Endothelial cell of umbilical vein (primary cell): ENCODE results near the gene TACC3. TPM values are rescaled to one million over a fixed set of nuclear protein-coding genes. Genes with fewer than 3 reads are reported as not detected.

Experiments used
- BruUV-seq: library from RNA; stranded (reverse); fragments of 400-500 nt; replicated peaks from 2 replicates; lab custom pipeline; 2021; lab: Mats Ljungman, UMichigan
- CTCF ChIA-PET: fragments of 300-600, 350-600 bp; sonication (Branson Sonifier 250); formaldehyde crosslinking; loops from one replicate; lab custom pipeline; 2021; ENCODE audit warnings: antibody characterized with exemption, inconsistent platforms; lab: Charles Lee
- POLR2A ChIA-PET: fragments of 300-600, 350-600 bp; sonication (Branson Sonifier 250); formaldehyde crosslinking; loops from one replicate; lab custom pipeline; 2021; ENCODE audit warnings: antibody characterized with exemption, inconsistent platforms; lab: Charles Lee
- DNase-seq: peaks from one replicate; pipeline ENCODE4 v3.0.0-alpha.2; 2011; ENCODE audit warnings: low read depth, low spot score
- FAIRE-seq: peaks from 2 replicates; lab custom pipeline; 2011; peaks lifted over from hg19 to GRCh38; lab: Jason Lieb, UNC
- H2AFZ ChIP-seq: 2 replicates; pipeline ENCODE4 v1.6.0; 2012; ENCODE audit warnings: low read depth, low read length, control low read depth, inconsistent platforms
- H3K27ac ChIP-seq: 2 replicates; pipeline ENCODE4 v1.5.1; 2011; ENCODE audit warnings: low read depth, mild to moderate bottlenecking, control low read depth, low read length, moderate library complexity; ENCODE audit not compliant: insufficient read depth
- H3K27me3 ChIP-seq, 2 experiments: 2 replicates each; pipeline versions ENCODE4 v1.6.0 to v1.6.1; 2011; ENCODE audit warnings: low read length in 2 of 2, mixed read lengths in 1 of 2; ENCODE audit not compliant: control insufficient read depth in 2 of 2, insufficient read depth in 2 of 2
- H3K36me3 ChIP-seq, 2 experiments: 2 replicates in 1 of 2; 3 replicates in 1 of 2; pipeline ENCODE4 v1.5.1; 2011; ENCODE audit warnings: low read length in 2 of 2, mild to moderate bottlenecking in 1 of 2, moderate library complexity in 1 of 2; ENCODE audit not compliant: control insufficient read depth in 2 of 2, insufficient read depth in 2 of 2; ENCODE audit errors: extremely low read depth in 1 of 2
- H3K4me1 ChIP-seq: 3 replicates; pipeline ENCODE4 v1.5.1; 2011; ENCODE audit warnings: mild to moderate bottlenecking, low read length; ENCODE audit not compliant: control insufficient read depth, insufficient read depth; ENCODE audit errors: extremely low read depth
- H3K4me2 ChIP-seq: 2 replicates; pipeline ENCODE4 v1.6.1; 2011; ENCODE audit warnings: low read length, control low read depth, mixed read lengths; ENCODE audit not compliant: insufficient read depth
- H3K4me3 ChIP-seq, 3 experiments: fragments of 200-600 bp in 1 of 3; sonication (generic), shearing (Covaris generic) in 1 of 3; replicated peaks in 1 of 3; 2 replicates each; pipeline ENCODE4 v1.5.1; 2011 to 2016; ENCODE audit warnings: control low read depth in 3 of 3, low read length in 3 of 3, mild to moderate bottlenecking in 2 of 3, inconsistent platforms in 1 of 3, low read depth in 1 of 3, moderate library complexity in 1 of 3; ENCODE audit not compliant: insufficient read depth in 1 of 3
- H3K79me2 ChIP-seq: 2 replicates; pipeline ENCODE4 v1.6.0; 2012; ENCODE audit warnings: low read length, inconsistent platforms; ENCODE audit not compliant: control insufficient read depth, insufficient read depth
- H3K9ac ChIP-seq: replicated peaks from 2 replicates; pipeline ENCODE3; 2011; ENCODE audit warnings: low read length, control low read depth; ENCODE audit not compliant: insufficient read depth; ENCODE audit errors: extremely low read depth
- H3K9me1 ChIP-seq: replicated peaks from 3 replicates; pipeline ENCODE4 v1.6.0; 2011; ENCODE audit warnings: mild to moderate bottlenecking, low read length; ENCODE audit not compliant: control insufficient read depth, insufficient read depth; ENCODE audit errors: extremely low read depth
- H3K9me3 ChIP-seq: replicated peaks from 2 replicates; pipeline ENCODE4 v1.5.1; 2012; ENCODE audit warnings: low read length, inconsistent platforms; ENCODE audit not compliant: control insufficient read depth, insufficient read depth
- H4K20me1 ChIP-seq: replicated peaks from 2 replicates; pipeline ENCODE3; 2011; ENCODE audit warnings: mild to moderate bottlenecking, low read length; ENCODE audit not compliant: control insufficient read depth, insufficient read depth; ENCODE audit errors: extremely low read depth
- EZH2 ChIP-seq: IDR thresholded peaks from 2 replicates; pipeline ENCODE4 v1.6.1; 2012; ENCODE audit warnings: borderline replicate concordance, low read depth, mild to moderate bottlenecking, moderate library complexity, low read length, inconsistent platforms; ENCODE audit not compliant: severe bottlenecking
- FOS ChIP-seq: IDR thresholded peaks from 2 replicates; pipeline ENCODE4 v1.6.1; 2011; ENCODE audit warnings: mild to moderate bottlenecking, low read length, moderate library complexity, borderline replicate concordance; ENCODE audit not compliant: insufficient read depth
- GATA2 ChIP-seq: IDR thresholded peaks from 2 replicates; pipeline ENCODE4 v1.7.0; 2011; ENCODE audit warnings: low read depth, mild to moderate bottlenecking, moderate library complexity, mixed read lengths, low read length; ENCODE audit not compliant: insufficient read length, insufficient read depth
- JUN ChIP-seq: IDR thresholded peaks from 2 replicates; pipeline ENCODE4 v1.6.1; 2011; ENCODE audit warnings: borderline replicate concordance, low read depth; ENCODE audit not compliant: insufficient read length, insufficient read depth
- MYC ChIP-seq: IDR thresholded peaks from one replicate; pipeline ENCODE4 v1.6.1; 2011; ENCODE audit warnings: mild to moderate bottlenecking, low read depth, low read length
- POLR2A ChIP-seq: IDR thresholded peaks from 2 replicates; pipeline ENCODE4 v1.6.1; 2012; ENCODE audit warnings: low read depth, mild to moderate bottlenecking, control low read depth, low read length
- POLR2AphosphoS5 ChIP-seq: IDR thresholded peaks from 2 replicates; pipeline ENCODE4 v1.6.1; 2012; ENCODE audit warnings: low read depth, mild to moderate bottlenecking, control low read depth, low read length, moderate library complexity; ENCODE audit not compliant: insufficient read depth
- dilution Hi-C: fragments of 300-500 bp; cut with MboI; formaldehyde crosslinking; loops from one replicate; pipeline ENCODE4 v1.15.0; 2019; ENCODE audit warnings: low sequenced_read_pairs; ENCODE audit not compliant: extremely low pct_ligation_motif_present
- intact Hi-C: fragments of 100-400 bp; cut with micrococcal nuclease; formaldehyde crosslinking; loops from one replicate; pipeline ENCODE4 v1.10.0; 2022
- polyA plus RNA-seq, 4 experiments: library from polyadenylated mRNA; depleted of rRNA in 3 of 4; stranded (reverse) in 3 of 4; unstranded in 1 of 4; fragments of >200 nt; gene quantifications; 2 replicates each; pipeline versions ENCODE4 v1.2.1 to v1.2.3, GENCODE V29; 2011 to 2012; ENCODE audit warnings: missing spikeins in 1 of 4
- total RNA-seq: library from RNA; stranded (reverse); gene quantifications from 2 replicates; pipeline ENCODE4 v1.2.3, GENCODE V29; 2021
- TF ChIP-seq, protein P1 (sequence below): IDR thresholded peaks from 2 replicates; pipeline ENCODE4 v1.6.1; 2011; ENCODE audit not compliant: insufficient read depth, insufficient read length
- TF ChIP-seq, protein P2 (sequence below), 2 donors: IDR thresholded peaks; 1 replicate in 1 of 2; 2 replicates in 1 of 2; pipeline ENCODE4 v1.5.1; 2011; ENCODE audit warnings: low read length in 2 of 2, mild to moderate bottlenecking in 2 of 2, moderate library complexity in 2 of 2, control low read depth in 1 of 2, inconsistent platforms in 1 of 2, low read depth in 1 of 2; ENCODE audit not compliant: insufficient read depth in 1 of 2; ENCODE audit errors: extremely low read depth in 1 of 2

TACC3 gene
- total and polyA plus RNA-seq, 2 donors (not counting 3 experiments of a cell fraction or from before 2014, with no cell fraction given): 54.5 to 135 TPM

DNA sequence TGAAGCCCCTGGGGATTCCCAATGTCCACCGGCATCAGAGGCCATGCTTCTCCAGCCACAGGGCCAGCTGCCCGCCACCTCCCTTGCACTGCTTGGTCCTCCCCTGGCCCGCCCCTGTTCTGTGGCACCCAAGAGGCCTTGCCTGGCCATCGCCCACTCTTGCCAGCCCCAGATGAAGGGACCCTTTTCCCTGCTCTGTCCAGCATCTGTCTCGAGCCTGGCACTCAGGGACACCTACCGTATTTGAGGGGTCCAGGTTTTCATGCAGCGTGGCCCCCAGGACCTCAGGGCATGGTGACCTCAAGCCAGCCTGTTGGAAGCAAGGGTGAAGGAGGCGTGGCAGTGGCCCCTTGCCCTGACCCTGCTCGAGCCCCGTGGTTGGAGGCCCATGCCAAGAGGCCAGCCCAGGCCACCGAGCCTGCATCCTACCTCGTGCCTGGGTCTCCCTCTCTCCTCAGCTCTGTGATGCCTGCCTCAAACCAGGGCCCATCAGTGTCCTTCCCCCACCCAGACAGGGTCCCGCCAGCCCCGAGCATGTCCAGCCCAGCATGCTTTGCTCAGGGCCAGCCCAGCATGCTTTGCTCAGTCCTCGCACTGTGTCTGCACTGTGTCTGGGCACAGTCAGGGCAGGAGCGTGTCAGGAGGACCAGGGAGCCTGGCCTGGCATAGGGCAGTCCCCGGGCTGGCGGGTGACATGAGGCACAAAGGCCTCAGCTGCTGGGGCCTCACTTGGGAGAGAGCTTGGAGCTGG lies 57.5 kb downstream of the TACC3 start:
- Histone ChIP-seq H3K79me2 (no peaks in the 10 kb centered on the region), H2AFZ (no peak overlapping the region), H3K9me3 (no peaks in the 10 kb centered on the region), H3K4me3 (no peak overlapping the region), H3K27me3 (no peaks in the 10 kb centered on the region), H4K20me1 (no peaks in the 10 kb centered on the region), H3K9me1 (no peaks in the 10 kb centered on the region), H3K4me2 (no peak overlapping the region), H3K4me1 (no peaks in the 10 kb centered on the region), H3K9ac (no peak overlapping the region), H3K27ac (no peak overlapping the region), H3K36me3 (no peaks in the 10 kb centered on the region)
- intact Hi-C loops: no loop called here
- DNase-seq: no peak
- FAIRE-seq: no peak
- ChIA-PET CTCF (interaction anchor here (2.0 kb wide), 2 partner anchors 10 to 30 kb away, joined by 5 to 6 read pairs; no protein-coding TSS in a partner anchor), POLR2A (no interaction called here)
- dilution Hi-C loops: no loop called here
- TF ChIP-seq POLR2AphosphoS5 (no peak), FOS (no peak), GATA2 (no peak), POLR2A (no peak), MYC (no peak), JUN (no peak), EZH2 (no peak)
- TF ChIP-seq, protein P1, sequence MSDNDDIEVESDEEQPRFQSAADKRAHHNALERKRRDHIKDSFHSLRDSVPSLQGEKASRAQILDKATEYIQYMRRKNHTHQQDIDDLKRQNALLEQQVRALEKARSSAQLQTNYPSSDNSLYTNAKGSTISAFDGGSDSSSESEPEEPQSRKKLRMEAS: no peak
- TF ChIP-seq, protein P2, sequence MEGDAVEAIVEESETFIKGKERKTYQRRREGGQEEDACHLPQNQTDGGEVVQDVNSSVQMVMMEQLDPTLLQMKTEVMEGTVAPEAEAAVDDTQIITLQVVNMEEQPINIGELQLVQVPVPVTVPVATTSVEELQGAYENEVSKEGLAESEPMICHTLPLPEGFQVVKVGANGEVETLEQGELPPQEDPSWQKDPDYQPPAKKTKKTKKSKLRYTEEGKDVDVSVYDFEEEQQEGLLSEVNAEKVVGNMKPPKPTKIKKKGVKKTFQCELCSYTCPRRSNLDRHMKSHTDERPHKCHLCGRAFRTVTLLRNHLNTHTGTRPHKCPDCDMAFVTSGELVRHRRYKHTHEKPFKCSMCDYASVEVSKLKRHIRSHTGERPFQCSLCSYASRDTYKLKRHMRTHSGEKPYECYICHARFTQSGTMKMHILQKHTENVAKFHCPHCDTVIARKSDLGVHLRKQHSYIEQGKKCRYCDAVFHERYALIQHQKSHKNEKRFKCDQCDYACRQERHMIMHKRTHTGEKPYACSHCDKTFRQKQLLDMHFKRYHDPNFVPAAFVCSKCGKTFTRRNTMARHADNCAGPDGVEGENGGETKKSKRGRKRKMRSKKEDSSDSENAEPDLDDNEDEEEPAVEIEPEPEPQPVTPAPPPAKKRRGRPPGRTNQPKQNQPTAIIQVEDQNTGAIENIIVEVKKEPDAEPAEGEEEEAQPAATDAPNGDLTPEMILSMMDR (IDR thresholded peaks at IDR 0.05; ENCODE audit: extremely low read depth in 1 of 2, insufficient read depth in 1 of 2, low read depth in 1 of 2, low read length in 2 of 2): no peak
- BruUV-seq: no TSS peak
